D341Med (cell line): ENCODE results near the gene CPSF3.

Source experiments
- DNase-seq: peaks from one replicate; pipeline ENCODE4 v3.0.0; 2012; ENCODE audit warnings: low spot score

Gene CPSF3

DNA sequence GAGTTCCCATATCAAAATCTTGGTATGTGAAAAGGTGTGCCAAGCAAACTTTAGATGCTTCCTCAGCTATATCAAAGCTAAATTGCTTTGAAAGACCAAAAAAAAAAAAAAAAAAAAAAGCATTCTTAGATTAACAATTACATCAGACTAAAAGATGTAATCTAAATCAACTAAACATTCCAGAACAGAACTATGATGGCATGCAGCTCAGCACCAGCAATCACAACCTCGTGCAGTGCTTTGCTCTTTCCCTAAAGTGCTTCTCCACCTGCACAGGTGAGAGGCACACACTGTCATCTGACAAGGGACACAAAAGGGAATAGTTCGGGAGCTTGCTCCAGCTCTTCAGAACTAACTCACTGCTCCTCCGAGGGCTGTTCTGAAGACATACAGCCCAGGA, 94.7 kb downstream of the CPSF3 start:
- no peak for DNase-seq

DNA sequence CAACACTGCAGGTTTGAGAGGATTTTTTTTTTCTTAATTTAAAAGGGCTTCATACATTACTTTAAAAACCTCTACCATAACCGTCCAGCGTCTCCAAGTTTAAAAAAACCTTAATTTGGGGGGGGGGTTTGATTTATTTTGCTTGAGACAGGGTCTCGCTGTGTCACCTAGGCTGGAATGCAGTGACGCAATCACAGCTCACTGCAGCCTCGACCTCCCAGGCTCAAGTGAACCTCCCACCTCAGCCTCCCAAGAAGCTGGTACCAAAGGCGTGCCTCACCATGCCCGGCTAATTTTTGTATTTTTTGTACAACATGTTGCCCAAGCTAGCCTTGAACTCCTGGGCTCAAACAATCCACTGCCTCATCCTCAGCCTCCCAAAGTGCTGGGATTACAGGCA, 95.3 kb downstream of the CPSF3 start:
- DNase-seq = no peak

DNA sequence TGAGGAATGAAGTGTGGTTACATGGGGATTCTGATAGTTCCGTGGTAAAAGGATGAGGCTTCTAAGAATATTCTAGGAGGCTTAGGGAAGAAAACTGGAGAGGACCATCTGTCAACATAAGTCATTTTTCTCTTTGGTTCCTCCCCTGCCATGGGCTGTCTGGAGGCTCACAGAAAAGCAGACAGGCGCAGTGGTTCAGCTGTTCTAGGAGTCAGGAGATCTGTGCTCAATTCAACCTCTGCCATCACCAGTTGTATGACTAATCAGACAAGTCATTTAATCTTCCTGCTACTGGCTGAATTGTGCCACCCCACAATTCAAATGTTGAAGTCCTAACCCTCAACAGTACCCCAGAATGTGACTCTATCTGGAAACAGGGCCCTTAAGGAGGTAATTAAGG, 95.8 kb downstream of the CPSF3 start:
- no peak for DNase-seq
